ENCODE results near the gene NOPCHAP1.

Gene NOPCHAP1

DNA sequence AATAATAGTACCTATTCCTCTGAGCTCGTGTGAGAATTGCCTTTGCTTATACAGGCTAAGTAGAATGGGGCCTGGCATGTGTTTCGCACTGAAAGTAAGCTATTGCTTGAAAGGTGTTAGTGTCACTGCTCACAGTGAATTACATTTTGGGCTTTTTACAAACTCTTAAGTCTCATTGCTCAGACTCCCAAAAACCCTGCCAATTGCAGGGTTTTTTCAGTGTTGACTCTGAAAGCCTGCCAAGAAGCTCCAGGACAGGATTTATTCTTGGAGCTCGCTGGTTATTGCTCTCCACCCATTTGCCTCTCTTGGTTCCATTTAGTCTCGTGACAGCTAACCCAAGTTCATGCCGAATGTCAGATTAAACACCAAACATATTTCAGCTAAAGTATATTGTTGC is 39.8 kb downstream of the NOPCHAP1 start:
- DNase-seq, result no peak

DNA sequence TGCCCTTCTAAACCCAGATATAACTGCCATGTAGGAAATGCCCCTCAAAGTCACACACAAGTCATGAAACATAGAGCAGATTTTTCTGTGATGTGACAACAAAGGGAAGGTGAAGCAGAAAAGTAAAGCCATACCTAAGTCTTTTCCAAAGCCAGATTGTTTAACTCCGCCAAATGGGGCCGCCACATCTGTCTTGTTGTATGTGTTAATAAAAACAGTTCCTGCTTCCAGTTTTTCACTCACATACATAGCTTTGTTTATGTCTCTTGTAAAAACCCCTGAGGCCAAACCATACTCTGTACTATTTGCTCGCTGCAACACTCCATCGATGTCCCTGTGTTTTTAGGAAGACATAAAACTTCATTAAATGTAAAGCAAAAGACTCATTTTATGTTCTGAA is 40.3 kb downstream of the NOPCHAP1 start:
- DNase-seq, result no peak

DNA sequence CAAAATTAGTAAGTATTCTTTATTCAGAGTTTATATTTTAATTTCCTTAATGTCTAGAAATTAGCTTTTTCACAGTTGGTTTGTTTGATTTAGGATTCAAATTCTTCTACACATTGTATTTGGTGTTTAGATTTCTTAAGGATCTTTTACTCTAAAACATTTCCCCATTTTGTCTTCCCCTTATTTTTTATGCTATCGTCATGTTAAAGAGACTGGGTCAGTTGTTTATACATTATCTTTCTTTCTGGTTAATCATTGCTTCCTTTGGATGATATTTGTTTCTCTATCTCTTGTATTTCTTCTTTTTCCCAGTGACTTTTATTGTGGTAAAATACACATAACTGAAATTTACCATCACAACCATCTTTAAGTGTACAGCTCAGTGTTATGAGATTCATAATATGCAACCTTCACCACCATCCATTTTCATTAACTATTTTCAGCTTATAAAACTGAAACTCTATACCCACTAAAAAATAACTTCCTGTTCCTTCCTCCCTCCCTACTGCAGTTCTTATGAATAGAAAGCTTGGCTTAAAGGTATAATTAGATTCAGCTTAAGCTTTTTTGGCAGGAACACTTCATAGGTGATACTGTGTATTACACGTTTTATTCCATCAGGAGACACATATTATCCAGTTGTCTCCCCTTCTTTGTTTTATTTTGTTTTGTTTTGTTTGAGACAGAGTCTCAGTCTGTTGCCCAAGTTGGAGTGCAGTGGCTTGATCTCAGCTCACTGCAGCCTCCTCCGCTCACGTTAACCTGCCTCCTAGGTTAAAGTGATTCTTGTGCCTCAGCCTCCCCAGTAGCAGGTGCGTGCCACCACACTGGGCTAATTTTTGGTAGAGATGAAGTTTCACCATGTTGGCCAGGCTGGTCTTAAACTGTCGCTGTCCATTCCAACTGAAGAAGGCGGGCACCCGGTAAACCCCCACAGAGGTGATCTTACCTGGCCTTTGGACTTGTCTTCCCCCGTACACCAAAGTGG is 45.0 kb downstream of the NOPCHAP1 start:
- DNase-seq, result no peak

DNA sequence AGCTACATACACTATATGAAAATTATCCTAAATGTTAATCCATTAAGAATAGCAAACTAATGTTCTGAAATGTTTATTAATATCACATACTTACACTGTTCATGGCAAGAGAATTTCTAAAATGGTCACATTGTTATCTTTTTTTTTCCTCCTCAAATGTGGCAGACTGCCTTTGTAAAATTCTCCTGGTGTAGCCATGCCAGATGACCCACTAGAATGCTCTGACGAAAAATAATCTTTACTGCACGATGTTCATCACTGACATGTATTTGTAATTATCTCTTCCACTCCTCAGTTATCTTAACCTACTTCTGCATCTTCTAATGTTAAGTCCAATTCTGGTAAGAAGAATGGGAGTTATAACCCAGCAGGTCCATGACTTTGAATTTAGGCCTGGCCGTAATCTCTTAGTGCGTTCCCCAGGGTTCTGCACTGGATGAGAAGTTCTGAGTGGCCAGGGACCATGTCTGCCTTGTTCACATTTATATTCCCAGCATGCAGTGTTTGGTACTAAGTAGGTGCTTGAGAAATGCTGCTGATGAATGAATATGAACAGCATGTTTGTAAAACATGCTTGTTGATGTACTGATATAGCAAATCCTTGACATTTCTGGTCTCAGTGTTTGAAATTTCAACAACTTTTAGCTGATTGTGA is 46.7 kb downstream of the NOPCHAP1 start:
- DNase-seq, result no peak

DNA sequence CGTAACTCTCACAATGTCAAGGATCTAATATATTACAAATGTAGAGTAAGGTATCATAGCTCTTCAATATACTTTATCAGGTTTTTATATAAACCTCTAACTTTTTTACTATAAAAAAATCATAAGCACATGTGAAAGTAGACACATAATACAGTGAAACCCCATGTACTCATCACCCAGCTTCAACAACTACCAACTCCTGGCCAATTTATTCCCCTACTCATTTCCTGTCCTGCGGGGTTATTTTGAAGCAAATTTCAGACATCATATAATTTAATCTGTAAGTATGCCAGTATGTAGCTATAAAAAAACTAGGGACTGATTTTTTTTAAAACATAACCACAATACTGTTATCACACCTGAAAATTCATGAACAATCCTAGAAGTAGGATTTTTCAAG is 47.7 kb downstream of the NOPCHAP1 start:
- DNase-seq, result no peak
